Measurements from ENCODE around the gene MYO7A. TPM values are rescaled to one million over a fixed set of nuclear protein-coding genes. Genes with fewer than 3 reads are reported as not detected.
A peak's percentile ranks its signal among the peaks of the same experiment; 100 is the strongest.

Gene MYO7A
- total RNA-seq, 1 experiment from 2014 or later, result 2.5 TPM

GRCh38 chr11:77127235-77127911, 673 bp upstream of the MYO7A start (continued):
- TF ChIP-seq ERG (CRISPR knock-in tag; IDR thresholded peaks at IDR 0.05) (no peak), CBFB (CRISPR knock-in tag; IDR thresholded peaks at IDR 0.05; ENCODE audit: low read depth) (no peak), ZMAT4 (CRISPR knock-in tag; IDR thresholded peaks at IDR 0.05) (no peak), ZNF219 (CRISPR knock-in tag; IDR thresholded peaks at IDR 0.05; ENCODE audit: borderline replicate concordance) (no peak), ATF2 (CRISPR knock-in tag; IDR thresholded peaks at IDR 0.05; ENCODE audit: borderline replicate concordance, low read depth) (no peak), AR (CRISPR knock-in tag; IDR thresholded peaks at IDR 0.05) (no peak), SP1 (CRISPR knock-in tag; conservative IDR thresholded peaks at IDR 0.05) (peak; percentile 68), GABPB1 (CRISPR knock-in tag; IDR thresholded peaks at IDR 0.05) (no peak), ELF4 (CRISPR knock-in tag; IDR thresholded peaks at IDR 0.05; ENCODE audit: low read depth) (no peak), ZNF232 (CRISPR knock-in tag; IDR thresholded peaks at IDR 0.05) (no peak), IRF2 (CRISPR knock-in tag; IDR thresholded peaks at IDR 0.05; ENCODE audit: borderline replicate concordance, low read depth) (no peak), TCF7 (CRISPR knock-in tag; IDR thresholded peaks at IDR 0.05; ENCODE audit: low read depth) (no peak), GTF2I (CRISPR knock-in tag; conservative IDR thresholded peaks at IDR 0.05) (0 out of 2 replicates have a peak, but pooled peaks have one; percentile 2), ZNF425 (CRISPR knock-in tag; conservative IDR thresholded peaks at IDR 0.05) (no peak), NFATC4 (CRISPR knock-in tag; IDR thresholded peaks at IDR 0.05) (no peak), ESRRA (CRISPR knock-in tag; IDR thresholded peaks at IDR 0.05; ENCODE audit: borderline replicate concordance) (no peak), MYBL2 (CRISPR knock-in tag; IDR thresholded peaks at IDR 0.05) (no peak)

GRCh38 chr11:77129069-77129841, 1.2 kb downstream of the MYO7A start:
- ChIA-PET POLR2A (interaction anchor here (0.6 kb wide), 1 partner anchor 45 kb away, joined by 3 read pairs; no protein-coding TSS in a partner anchor), CTCF (interaction anchor here (1.0 to 6.7 kb wide), 8 partner anchors 7 to 209 kb away, joined by 4 to 147 read pairs (median 30); no protein-coding TSS in a partner anchor)
- no peak overlapping the region for H3K27ac Mint-ChIP-seq
- no peak overlapping the region for H3K4me3 Mint-ChIP-seq
- no peaks in the 10 kb centered on the region for H3K36me3 Mint-ChIP-seq
- DNase-seq (ENCODE audit: low spot score), result no peak
- no peak for TF ChIP-seq NFE2L1 (CRISPR knock-in tag; IDR thresholded peaks at IDR 0.05)
- no peak for ATAC-seq
- H3K4me1 Mint-ChIP-seq, result peaks cover 21% of the 10 kb centered on the region
- no peaks in the 10 kb centered on the region for H3K9me3 Mint-ChIP-seq
- no peaks in the 10 kb centered on the region for H3K27me3 Mint-ChIP-seq (ENCODE audit: low read depth)
